LNCaP clone FGC (cell line): ENCODE results near the gene NIPAL3.
"Not testable (repeated sequence)": the region's sequence is repeated elsewhere in the genome, so short reads cannot be mapped to it uniquely, and the experiment has no call there.

Experiments
- DNase-seq: peaks from one replicate; pipeline ENCODE4 v3.0.0-alpha.2; 2011; ENCODE audit warnings: low read depth
- H3K4me3 ChIP-seq: 2 replicates; pipeline ENCODE4 v1.5.1; 2011; ENCODE audit warnings: mild to moderate bottlenecking, low read depth, low read length, control low read depth
- CTCF ChIP-seq: IDR thresholded peaks from 2 replicates; pipeline ENCODE4 v1.5.1; 2012; ENCODE audit warnings: mild to moderate bottlenecking; ENCODE audit not compliant: control insufficient read depth, insufficient read depth; ENCODE audit errors: extremely low read depth

NIPAL3 gene

GRCh38 chr1:24486331-24487065 is 70.9 kb downstream of the NIPAL3 start:
- DNase-seq = no peak
- H3K4me3 ChIP-seq = no peak overlapping the region
- no peak for TF ChIP-seq CTCF

GRCh38 chr1:24487455-24487854 is 71.9 kb downstream of the NIPAL3 start:
- no peak for DNase-seq
- H3K4me3 ChIP-seq = no peak overlapping the region
- TF ChIP-seq CTCF = no peak

- DNase-seq, H3K4me3 ChIP-seq: not testable (repeated sequence)
Observed at GRCh38 chr1:24488159-24488558, 72.6 kb downstream of the NIPAL3 start.

GRCh38 chr1:24489674-24490073 is 74.1 kb downstream of the NIPAL3 start:
- no peak for DNase-seq
- H3K4me3 ChIP-seq = no peak overlapping the region
- no peak for TF ChIP-seq CTCF

- H3K4me3 ChIP-seq = no peak overlapping the region
- no peak for DNase-seq
Observed at GRCh38 chr1:24490101-24490781, 74.6 kb downstream of the NIPAL3 start.

GRCh38 chr1:24491577-24492360 is 76.2 kb downstream of the NIPAL3 start:
- no peak overlapping the region for H3K4me3 ChIP-seq
- DNase-seq = no peak
- no peak for TF ChIP-seq CTCF

More at GRCh38 chr1:24490101-24490781, 74.6 kb downstream of the NIPAL3 start:
- no peak for TF ChIP-seq CTCF

- not testable (repeated sequence) for DNase-seq, H3K4me3 ChIP-seq
Observed at GRCh38 chr1:24492935-24493334, 77.3 kb downstream of the NIPAL3 start.
